ENCODE measurements around the gene NKX1-1. TPM values are rescaled to one million over a fixed set of nuclear protein-coding genes. Genes with fewer than 3 reads are reported as not detected.

The NKX1-1 gene
- total RNA-seq, 1 donor from 2014 or later: not detected

DNA sequence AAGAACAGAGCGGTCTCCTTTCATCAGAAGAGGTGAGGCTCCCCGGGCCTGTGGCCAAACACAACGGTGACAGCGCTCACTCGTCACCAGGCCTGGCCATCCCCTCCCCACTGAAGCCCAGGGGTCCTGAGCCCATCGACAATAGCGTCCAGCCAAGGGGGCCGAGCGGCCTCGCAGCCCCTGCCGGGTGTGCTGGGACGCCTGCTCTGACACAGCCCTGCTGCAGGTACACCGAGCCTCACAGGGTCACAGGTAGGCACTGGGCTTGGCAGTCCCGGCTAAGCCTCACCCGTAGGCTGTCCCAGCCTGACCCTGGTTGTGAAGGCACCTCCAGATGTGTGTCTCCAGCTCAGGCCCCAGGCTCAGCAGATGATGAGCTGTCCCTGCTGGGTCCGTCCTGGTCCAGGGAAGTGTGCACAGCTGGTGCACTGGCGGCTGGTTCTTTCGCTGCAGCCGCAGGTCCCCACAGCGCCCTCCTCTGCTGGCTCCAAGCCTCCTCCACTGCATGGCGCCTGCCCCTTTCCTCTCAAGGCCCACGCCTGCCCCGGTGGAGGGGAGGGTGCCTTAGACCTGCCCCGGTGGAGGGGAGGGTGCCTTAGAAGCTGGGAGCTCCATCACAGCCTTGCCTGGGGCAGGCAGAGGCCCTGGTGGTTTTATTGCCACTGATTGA is 37.7 kb downstream of the NKX1-1 start:
- H3K27ac ChIP-seq: no peak overlapping the region

DNA sequence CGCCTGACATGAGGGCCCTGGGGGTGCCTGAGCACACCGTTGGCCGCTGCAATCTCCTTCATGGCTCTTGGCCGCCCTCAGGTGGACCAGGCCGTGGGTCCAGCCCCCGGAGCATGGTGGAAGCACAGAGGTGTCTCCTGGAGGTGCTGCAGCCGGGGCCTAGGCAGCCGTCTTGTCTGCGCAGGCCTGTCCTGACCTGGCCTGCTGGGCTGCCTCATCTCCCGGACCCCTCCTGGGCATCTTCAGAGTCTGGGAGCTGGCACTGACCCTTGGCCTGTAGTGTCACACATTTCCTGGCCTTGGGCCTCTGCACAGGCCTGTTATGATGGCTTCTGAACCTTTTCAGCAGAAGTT is 38.3 kb downstream of the NKX1-1 start:
- Mint-ChIP-seq H3K27ac (no peak overlapping the region), H3K36me3 (peaks cover 16% of the 10 kb centered on the region), H3K4me3 (no peak overlapping the region), H3K4me1 (peaks cover 11% of the 10 kb centered on the region), H3K9me3 (no peaks in the 10 kb centered on the region), H3K27me3 (ENCODE audit: insufficient read depth, low read depth) (peaks cover 9% of the 10 kb centered on the region)
- H3K27me3 ChIP-seq: no peaks in the 10 kb centered on the region
- peaks cover 13% of the 10 kb centered on the region for H3K4me1 ChIP-seq
- H4K20me1 ChIP-seq (ENCODE audit: low read depth): peaks cover 2% of the 10 kb centered on the region
- H3K9me3 ChIP-seq (ENCODE audit: low read depth): no peaks in the 10 kb centered on the region
- H3K4me3 ChIP-seq: no peak overlapping the region
- no peak overlapping the region for H3K4me2 ChIP-seq
- DNase-seq (ENCODE audit: low spot score): no peak
- no peak overlapping the region for H3K27ac ChIP-seq
- no peak overlapping the region for H2AFZ ChIP-seq (replicated peaks)
- H3K9ac ChIP-seq: no peak overlapping the region
- TF ChIP-seq, protein P1, sequence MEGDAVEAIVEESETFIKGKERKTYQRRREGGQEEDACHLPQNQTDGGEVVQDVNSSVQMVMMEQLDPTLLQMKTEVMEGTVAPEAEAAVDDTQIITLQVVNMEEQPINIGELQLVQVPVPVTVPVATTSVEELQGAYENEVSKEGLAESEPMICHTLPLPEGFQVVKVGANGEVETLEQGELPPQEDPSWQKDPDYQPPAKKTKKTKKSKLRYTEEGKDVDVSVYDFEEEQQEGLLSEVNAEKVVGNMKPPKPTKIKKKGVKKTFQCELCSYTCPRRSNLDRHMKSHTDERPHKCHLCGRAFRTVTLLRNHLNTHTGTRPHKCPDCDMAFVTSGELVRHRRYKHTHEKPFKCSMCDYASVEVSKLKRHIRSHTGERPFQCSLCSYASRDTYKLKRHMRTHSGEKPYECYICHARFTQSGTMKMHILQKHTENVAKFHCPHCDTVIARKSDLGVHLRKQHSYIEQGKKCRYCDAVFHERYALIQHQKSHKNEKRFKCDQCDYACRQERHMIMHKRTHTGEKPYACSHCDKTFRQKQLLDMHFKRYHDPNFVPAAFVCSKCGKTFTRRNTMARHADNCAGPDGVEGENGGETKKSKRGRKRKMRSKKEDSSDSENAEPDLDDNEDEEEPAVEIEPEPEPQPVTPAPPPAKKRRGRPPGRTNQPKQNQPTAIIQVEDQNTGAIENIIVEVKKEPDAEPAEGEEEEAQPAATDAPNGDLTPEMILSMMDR (IDR thresholded peaks at IDR 0.05): no peak
- TF ChIP-seq EZH2 (IDR thresholded peaks at IDR 0.05) (no peak), EZH2phosphoT487 (IDR thresholded peaks at IDR 0.05) (no peak)
- no peaks in the 10 kb centered on the region for H3K36me3 ChIP-seq
- no peaks in the 10 kb centered on the region for H3K79me2 ChIP-seq (ENCODE audit: low read depth)
- no peaks in the 10 kb centered on the region for H3F3A ChIP-seq (ENCODE audit: low read depth)

More for the DNA sequence above, 37.7 kb downstream of the NKX1-1 start:
- no peak overlapping the region for H3K4me2 ChIP-seq
- peaks cover 11% of the 10 kb centered on the region for H3K4me1 Mint-ChIP-seq
- TF ChIP-seq EZH2phosphoT487 (IDR thresholded peaks at IDR 0.05) (no peak), EZH2 (IDR thresholded peaks at IDR 0.05) (no peak)
- TF ChIP-seq, protein P1 (IDR thresholded peaks at IDR 0.05): peak; percentile 24
- H3K9me3 Mint-ChIP-seq: no peaks in the 10 kb centered on the region
- H3K36me3 ChIP-seq: no peaks in the 10 kb centered on the region
- no peak overlapping the region for H2AFZ ChIP-seq (replicated peaks)
- H3K9me3 ChIP-seq (ENCODE audit: low read depth): no peaks in the 10 kb centered on the region
- H3K4me3 ChIP-seq: no peak overlapping the region
- H3K4me3 Mint-ChIP-seq: no peak overlapping the region
- H3K9ac ChIP-seq: no peak overlapping the region
- DNase-seq (ENCODE audit: low spot score): peak; percentile 39
- H4K20me1 ChIP-seq (ENCODE audit: low read depth): peaks cover under 1% of the 10 kb centered on the region
- H3K27me3 Mint-ChIP-seq (ENCODE audit: insufficient read depth, low read depth): peaks cover 7% of the 10 kb centered on the region
- no peaks in the 10 kb centered on the region for H3K79me2 ChIP-seq (ENCODE audit: low read depth)
- H3K27ac Mint-ChIP-seq: no peak overlapping the region
- H3K4me1 ChIP-seq: peaks cover 13% of the 10 kb centered on the region
- H3K27me3 ChIP-seq: no peaks in the 10 kb centered on the region
- H3K36me3 Mint-ChIP-seq: peaks cover 21% of the 10 kb centered on the region
- H3F3A ChIP-seq (ENCODE audit: low read depth): no peaks in the 10 kb centered on the region

DNA sequence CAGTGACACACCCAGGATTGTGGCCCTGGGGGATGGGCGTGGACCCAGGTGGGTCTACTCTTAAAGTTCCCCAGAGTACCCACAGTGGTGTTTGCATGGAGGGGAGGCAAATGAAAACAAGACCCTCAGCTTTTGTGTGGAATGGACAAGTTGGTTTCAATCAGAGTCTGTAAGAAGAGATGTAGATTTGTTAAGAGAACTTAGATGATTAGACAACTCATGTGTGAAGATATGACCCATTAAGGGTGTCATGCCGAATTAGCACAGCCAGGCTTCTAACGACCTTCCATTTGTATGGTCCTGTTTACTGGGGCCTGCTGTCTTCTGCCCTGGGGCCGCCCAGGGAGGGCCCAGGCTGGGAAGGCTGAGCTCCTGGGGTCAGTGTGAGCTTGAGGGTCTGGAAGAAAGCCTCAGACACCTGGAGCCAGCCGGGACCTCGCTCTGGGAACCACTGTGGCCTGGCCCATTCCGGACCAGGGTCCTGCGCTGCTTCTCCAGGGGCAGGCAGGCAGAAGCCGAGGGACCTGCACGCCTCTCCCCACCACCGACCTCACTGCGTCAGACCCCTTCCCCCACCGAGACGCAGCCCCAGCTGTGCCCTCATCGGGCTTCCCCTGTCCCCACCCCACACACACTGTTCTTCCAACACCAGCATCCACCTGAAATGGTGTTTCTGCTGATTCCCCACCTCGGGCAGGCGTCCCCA is 38.9 kb downstream of the NKX1-1 start:
- Histone ChIP-seq H4K20me1 (ENCODE audit: low read depth) (peaks cover 2% of the 10 kb centered on the region), H3K9me3 (ENCODE audit: low read depth) (no peaks in the 10 kb centered on the region), H2AFZ (replicated peaks) (no peak overlapping the region), H3K27ac (no peak overlapping the region), H3K9ac (no peak overlapping the region), H3K36me3 (no peaks in the 10 kb centered on the region), H3F3A (ENCODE audit: low read depth) (no peaks in the 10 kb centered on the region), H3K4me1 (peaks cover 13% of the 10 kb centered on the region), H3K27me3 (no peaks in the 10 kb centered on the region), H3K4me2 (no peak overlapping the region), H3K79me2 (ENCODE audit: low read depth) (no peaks in the 10 kb centered on the region), H3K4me3 (no peak overlapping the region)
- DNase-seq (ENCODE audit: low spot score): no peak
- Mint-ChIP-seq H3K27me3 (ENCODE audit: insufficient read depth, low read depth) (peaks cover 9% of the 10 kb centered on the region), H3K36me3 (peaks cover 14% of the 10 kb centered on the region), H3K4me3 (no peak overlapping the region), H3K4me1 (peaks cover 11% of the 10 kb centered on the region), H3K27ac (no peak overlapping the region), H3K9me3 (no peaks in the 10 kb centered on the region)
- TF ChIP-seq, protein P1 (IDR thresholded peaks at IDR 0.05): no peak
- TF ChIP-seq EZH2 (IDR thresholded peaks at IDR 0.05) (no peak), EZH2phosphoT487 (IDR thresholded peaks at IDR 0.05) (no peak)

All from neural progenitor cell (in vitro differentiated cells).